ENCODE results near the gene BTBD1.
"Not testable (repeated sequence)": the region's sequence is repeated elsewhere in the genome, so short reads cannot be mapped to it uniquely, and the experiment has no call there.

BTBD1 gene

GRCh38 chr15:83092309-83092976 is 25.4 kb upstream of the BTBD1 start:
- DNase-seq (ENCODE audit: low read depth) = no peak

GRCh38 chr15:83091965-83092308 is 24.9 kb upstream of the BTBD1 start:
- not testable (repeated sequence) for DNase-seq (ENCODE audit: low read depth)

GRCh38 chr15:83090465-83090864 is 23.4 kb upstream of the BTBD1 start:
- no peak for DNase-seq (ENCODE audit: low read depth)

GRCh38 chr15:83088876-83089275 is 21.8 kb upstream of the BTBD1 start:
- DNase-seq (ENCODE audit: low read depth) = no peak

- no peak for DNase-seq (ENCODE audit: low read depth)
These were observed 20.5 kb upstream of the BTBD1 start for GRCh38 chr15:83087576-83087975.

GRCh38 chr15:83085864-83086552 is 19.0 kb upstream of the BTBD1 start:
- not testable (repeated sequence) for DNase-seq (ENCODE audit: low read depth)

GRCh38 chr15:83085461-83085860 is 18.4 kb upstream of the BTBD1 start:
- DNase-seq (ENCODE audit: low read depth) = not testable (repeated sequence)

GRCh38 chr15:83082730-83083386 is 15.8 kb upstream of the BTBD1 start:
- DNase-seq (ENCODE audit: low read depth) = no peak

- DNase-seq (ENCODE audit: low read depth) = no peak
These were observed 14.4 kb upstream of the BTBD1 start for GRCh38 chr15:83081256-83082014.

- DNase-seq (ENCODE audit: low read depth) = no peak
These were observed 11.7 kb upstream of the BTBD1 start for GRCh38 chr15:83078712-83079111.

- DNase-seq (ENCODE audit: low read depth) = no peak
These were observed 10.6 kb upstream of the BTBD1 start for GRCh38 chr15:83077491-83078230.

GRCh38 chr15:83069211-83069642 is 2.2 kb upstream of the BTBD1 start:
- not testable (repeated sequence) for DNase-seq (ENCODE audit: low read depth)

GRCh38 chr15:83068054-83068453 is 1.0 kb upstream of the BTBD1 start:
- no peak for DNase-seq (ENCODE audit: low read depth)

- DNase-seq (ENCODE audit: low read depth) = no peak
These were observed 548 bp upstream of the BTBD1 start for GRCh38 chr15:83067638-83067962.

GRCh38 chr15:83066034-83066733 is 868 bp downstream of the BTBD1 start:
- no peak for DNase-seq (ENCODE audit: low read depth)

GRCh38 chr15:83065431-83065830 is 1.6 kb downstream of the BTBD1 start:
- DNase-seq (ENCODE audit: low read depth) = no peak

GRCh38 chr15:83064859-83065258 is 2.2 kb downstream of the BTBD1 start:
- DNase-seq (ENCODE audit: low read depth) = no peak

- DNase-seq (ENCODE audit: low read depth) = no peak
These were observed 3.5 kb downstream of the BTBD1 start for GRCh38 chr15:83063551-83063950.

GRCh38 chr15:83062768-83063180 is 4.3 kb downstream of the BTBD1 start:
- DNase-seq (ENCODE audit: low read depth) = no peak

- peak; percentile 62 for DNase-seq (ENCODE audit: low read depth)
These were observed 5.4 kb downstream of the BTBD1 start for GRCh38 chr15:83061680-83062079.

GRCh38 chr15:83057696-83058376 is 9.2 kb downstream of the BTBD1 start:
- DNase-seq (ENCODE audit: low read depth) = no peak
